Skeletal muscle tissue (tissue), 4 donors: Measurements from ENCODE around the gene OR2G3. TPM values are rescaled to one million over a fixed set of nuclear protein-coding genes. Genes with fewer than 3 reads are reported as not detected.

Experiments used
- H3K27ac ChIP-seq: one replicate; pipeline ENCODE4 v1.7.0; 2013; ENCODE audit warnings: mild to moderate bottlenecking, low read depth, low read length, inconsistent platforms
- H3K27me3 ChIP-seq, 3 donors: one replicate each; pipeline ENCODE4 v1.7.0; 2013; ENCODE audit warnings: low read length in 3 of 3; ENCODE audit not compliant: control insufficient read depth in 3 of 3, insufficient read depth in 3 of 3
- H3K36me3 ChIP-seq, 3 donors: one replicate each; pipeline ENCODE4 v1.7.0; 2013; ENCODE audit warnings: low read length in 3 of 3; ENCODE audit not compliant: control insufficient read depth in 3 of 3, insufficient read depth in 3 of 3
- H3K4me1 ChIP-seq, 3 donors: one replicate each; pipeline ENCODE4 v1.7.0; 2013; ENCODE audit warnings: low read length in 3 of 3, mild to moderate bottlenecking in 3 of 3; ENCODE audit not compliant: control insufficient read depth in 3 of 3, insufficient read depth in 3 of 3
- H3K4me3 ChIP-seq, 3 donors: one replicate each; pipeline ENCODE4 v1.7.0; 2013; ENCODE audit warnings: low read length in 3 of 3
- H3K9ac ChIP-seq, 3 donors: one replicate each; pipeline ENCODE4 v1.7.0; 2013; ENCODE audit warnings: low read length in 3 of 3, mild to moderate bottlenecking in 3 of 3, moderate library complexity in 2 of 3, low read depth in 1 of 3
- H3K9me3 ChIP-seq, 3 donors: one replicate each; pipeline ENCODE4 v1.7.0; 2013; ENCODE audit warnings: low read length in 3 of 3; ENCODE audit not compliant: control insufficient read depth in 3 of 3
- total RNA-seq: library from RNA; depleted of rRNA; stranded (reverse); fragments of >200 nt; gene quantifications from one replicate; pipeline ENCODE4 v1.2.3, GENCODE V29; 2014
- donor health status: Osteomylitis.

OR2G3 gene
- not detected for total RNA-seq

GRCh38 chr1:247605286-247605685 is at the start of gene OR2G3:
Gene OR2G3 (plus strand): TSS chr1:247605586. CDS start chr1:247605586, 0 bp downstream.
- H3K9ac ChIP-seq = no peak within 1 kb of the TSS
- no peaks in the 10 kb centered on the region for H3K4me1 ChIP-seq
- H3K9me3 ChIP-seq = no peaks in the 10 kb centered on the region
- no peak within 1 kb of the TSS for H3K4me3 ChIP-seq
- no peaks in the 10 kb centered on the region for H3K27me3 ChIP-seq
- no peaks in the 10 kb centered on the region for H3K36me3 ChIP-seq
- H3K27ac ChIP-seq = no peak within 1 kb of the TSS

GRCh38 chr1:247557926-247558674 is 47.3 kb upstream of the OR2G3 start:
- Histone ChIP-seq H3K36me3 (no peaks in the 10 kb centered on the region), H3K4me3 (no peak overlapping the region), H3K27ac (no peak overlapping the region), H3K4me1 (no peaks in the 10 kb centered on the region), H3K9ac (no peak overlapping the region), H3K27me3 (no peaks in the 10 kb centered on the region), H3K9me3 (no peaks in the 10 kb centered on the region)

- H3K27ac ChIP-seq = no peak overlapping the region
- no peak overlapping the region for H3K4me3 ChIP-seq
- no peak overlapping the region for H3K9ac ChIP-seq
- no peaks in the 10 kb centered on the region for H3K36me3 ChIP-seq
- H3K9me3 ChIP-seq = no peaks in the 10 kb centered on the region
- no peaks in the 10 kb centered on the region for H3K27me3 ChIP-seq
- H3K4me1 ChIP-seq = no peaks in the 10 kb centered on the region
Measured at GRCh38 chr1:247561711-247562110, 43.7 kb upstream of the OR2G3 start.

- H3K27ac ChIP-seq = no peak overlapping the region
- no peak overlapping the region for H3K9ac ChIP-seq
- no peaks in the 10 kb centered on the region for H3K9me3 ChIP-seq
- H3K27me3 ChIP-seq = no peaks in the 10 kb centered on the region
- no peaks in the 10 kb centered on the region for H3K36me3 ChIP-seq
- no peak overlapping the region for H3K4me3 ChIP-seq
- no peaks in the 10 kb centered on the region for H3K4me1 ChIP-seq
Measured at GRCh38 chr1:247562198-247562597, 43.2 kb upstream of the OR2G3 start.

GRCh38 chr1:247574236-247574635 is 31.1 kb upstream of the OR2G3 start:
- H3K4me3 ChIP-seq = no peak overlapping the region
- no peak overlapping the region for H3K9ac ChIP-seq
- H3K27me3 ChIP-seq = no peaks in the 10 kb centered on the region
- no peaks in the 10 kb centered on the region for H3K4me1 ChIP-seq
- H3K9me3 ChIP-seq = no peaks in the 10 kb centered on the region
- no peaks in the 10 kb centered on the region for H3K36me3 ChIP-seq
- no peak overlapping the region for H3K27ac ChIP-seq

- Histone ChIP-seq H3K27me3 (no peaks in the 10 kb centered on the region), H3K36me3 (no peaks in the 10 kb centered on the region), H3K4me1 (no peaks in the 10 kb centered on the region), H3K9me3 (no peaks in the 10 kb centered on the region), H3K9ac (no peak overlapping the region), H3K27ac (no peak overlapping the region), H3K4me3 (no peak overlapping the region)
Measured at GRCh38 chr1:247574664-247575063, 30.7 kb upstream of the OR2G3 start.

GRCh38 chr1:247576514-247576913 is 28.9 kb upstream of the OR2G3 start:
- Histone ChIP-seq H3K9me3 (no peaks in the 10 kb centered on the region), H3K9ac (no peak overlapping the region), H3K27ac (no peak overlapping the region), H3K4me3 (no peak overlapping the region), H3K36me3 (no peaks in the 10 kb centered on the region), H3K27me3 (no peaks in the 10 kb centered on the region), H3K4me1 (no peaks in the 10 kb centered on the region)

GRCh38 chr1:247578946-247579460 is 26.4 kb upstream of the OR2G3 start:
- Histone ChIP-seq H3K4me1 (no peaks in the 10 kb centered on the region), H3K36me3 (no peaks in the 10 kb centered on the region), H3K27ac (no peak overlapping the region), H3K9ac (no peak overlapping the region), H3K27me3 (no peaks in the 10 kb centered on the region), H3K9me3 (no peaks in the 10 kb centered on the region), H3K4me3 (no peak overlapping the region)

GRCh38 chr1:247588060-247588459 is 17.3 kb upstream of the OR2G3 start, which contains the start of gene OR2G2:
Gene OR2G2 (plus strand): TSS chr1:247588360. CDS start chr1:247588360, 0 bp downstream.
- no peaks in the 10 kb centered on the region for H3K36me3 ChIP-seq
- H3K9me3 ChIP-seq = peaks cover 0 to 6% (median 3%) of the 10 kb centered on the region in 3 donors
- no peaks in the 10 kb centered on the region for H3K27me3 ChIP-seq
- H3K27ac ChIP-seq = no peak within 1 kb of the TSS
- H3K4me1 ChIP-seq = no peaks in the 10 kb centered on the region
- no peak within 1 kb of the TSS for H3K4me3 ChIP-seq
- H3K9ac ChIP-seq = no peak within 1 kb of the TSS

GRCh38 chr1:247613405-247613804 is 8.0 kb downstream of the OR2G3 start:
- H3K27ac ChIP-seq = no peak overlapping the region
- no peak overlapping the region for H3K4me3 ChIP-seq
- no peaks in the 10 kb centered on the region for H3K36me3 ChIP-seq
- no peak overlapping the region for H3K9ac ChIP-seq
- H3K4me1 ChIP-seq = no peaks in the 10 kb centered on the region
- no peaks in the 10 kb centered on the region for H3K9me3 ChIP-seq
- no peaks in the 10 kb centered on the region for H3K27me3 ChIP-seq
